ENCODE data around the gene TMX4. TPM values are rescaled to one million over a fixed set of nuclear protein-coding genes. Genes with fewer than 3 reads are reported as not detected.

Gene TMX4
- total RNA-seq, 1 experiment from 2014 or later = 11.7 TPM

DNA sequence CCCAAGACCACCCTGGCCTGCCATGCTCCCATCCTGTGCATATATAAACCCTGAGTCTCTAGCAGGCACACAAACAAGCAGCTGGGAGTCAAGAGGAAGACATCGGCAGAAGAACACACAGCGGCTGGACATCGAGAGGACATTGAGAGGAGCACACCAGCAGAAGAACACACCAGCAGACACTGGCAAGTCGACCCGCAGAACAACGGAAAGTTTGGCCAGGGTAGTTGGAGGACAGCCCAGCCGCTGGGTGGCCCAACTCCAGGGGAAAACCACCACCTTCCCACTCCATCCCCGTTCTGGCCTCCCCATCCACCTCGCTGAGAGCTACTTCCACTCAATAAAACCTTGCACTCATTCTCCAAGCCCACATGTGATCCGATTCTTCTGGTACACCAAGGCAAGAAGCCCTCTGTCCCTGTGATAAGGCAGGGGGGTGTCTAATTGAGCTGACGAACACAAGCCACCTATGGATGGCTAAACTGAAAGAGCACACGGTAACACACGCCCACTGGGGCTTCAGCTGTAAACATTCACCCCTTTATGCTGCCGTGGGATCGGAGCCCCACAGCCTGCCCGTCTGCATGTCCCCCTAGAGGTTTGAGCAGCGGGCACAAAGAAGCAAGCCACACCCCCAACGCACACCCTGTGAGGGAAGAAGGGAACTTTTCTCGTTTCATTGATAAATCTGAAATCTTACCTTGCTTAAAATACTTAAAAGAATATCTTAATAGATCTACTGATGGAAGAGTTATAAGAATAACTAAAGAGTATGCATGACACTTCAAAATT lies 13.8 kb downstream of the TMX4 start:
- no peak overlapping the region for H2BK5ac ChIP-seq (ENCODE audit: insufficient read length, low read length)
- no peak overlapping the region for H4K91ac ChIP-seq (ENCODE audit: insufficient read length, low read depth, low read length)
- no peak overlapping the region for H2AFZ ChIP-seq (ENCODE audit: low read length)
- H2BK20ac ChIP-seq (ENCODE audit: low read depth, low read length, poor library complexity, severe bottlenecking) = no peak overlapping the region
- H3K23me2 ChIP-seq (ENCODE audit: insufficient read length, low read depth, low read length, poor library complexity, severe bottlenecking) = no peaks in the 10 kb centered on the region
- Mint-ChIP-seq H3K27me3 (ENCODE audit: low read depth) (no peaks in the 10 kb centered on the region), H3K4me3 (no peak overlapping the region), H3K4me1 (peaks cover 12 to 18% of the 10 kb centered on the region in 2 experiments), H3K27ac (peak overlapping the region in 1 of 3 experiments; percentile 91; a peak in 1 of 7 replicates), H3K36me3 (ENCODE audit: insufficient read depth in 1 of 3, low read depth in 3 of 3) (no peaks in the 10 kb centered on the region; a peak in 1 of 7 replicates), H3K9me3 (no peaks in the 10 kb centered on the region)
- DNase-seq = no peak
- H3K18ac ChIP-seq (ENCODE audit: insufficient read length, low read depth, low read length) = no peak overlapping the region
- no peak overlapping the region for H2AK5ac ChIP-seq (ENCODE audit: insufficient read length, low read length)
- WGBS (ENCODE audit: extremely low coverage, insufficient read length, low lambda C conversion rate) = no CpG with 5 or more reads among the region's 19 CpGs
- no peak overlapping the region for H2BK12ac ChIP-seq (ENCODE audit: insufficient read length, low read depth, low read length)
- H3K4me1 ChIP-seq (ENCODE audit: insufficient read depth, low read length) = no peaks in the 10 kb centered on the region
- no peak overlapping the region for H2BK15ac ChIP-seq (ENCODE audit: low read depth, low read length)
- H3T11ph ChIP-seq (ENCODE audit: low read length) = no peak overlapping the region
- no peak overlapping the region for H3K27ac ChIP-seq (ENCODE audit: insufficient read length, low read depth, low read length)
- H2BK120ac ChIP-seq (ENCODE audit: low read depth, low read length, poor library complexity, severe bottlenecking) = no peak overlapping the region
- H3K56ac ChIP-seq (ENCODE audit: insufficient read length, low read depth, low read length) = no peak overlapping the region
- no peaks in the 10 kb centered on the region for H3K27me3 ChIP-seq (ENCODE audit: insufficient read depth, low read length)
- H4K8ac ChIP-seq (replicated peaks; ENCODE audit: insufficient read length, low read depth, low read length) = no peak overlapping the region
- H3K79me2 ChIP-seq (ENCODE audit: insufficient read depth, low read length) = no peaks in the 10 kb centered on the region
- H4K20me1 ChIP-seq (ENCODE audit: control insufficient read depth, insufficient read depth, insufficient read length) = no peaks in the 10 kb centered on the region
- TF ChIP-seq, protein P1, sequence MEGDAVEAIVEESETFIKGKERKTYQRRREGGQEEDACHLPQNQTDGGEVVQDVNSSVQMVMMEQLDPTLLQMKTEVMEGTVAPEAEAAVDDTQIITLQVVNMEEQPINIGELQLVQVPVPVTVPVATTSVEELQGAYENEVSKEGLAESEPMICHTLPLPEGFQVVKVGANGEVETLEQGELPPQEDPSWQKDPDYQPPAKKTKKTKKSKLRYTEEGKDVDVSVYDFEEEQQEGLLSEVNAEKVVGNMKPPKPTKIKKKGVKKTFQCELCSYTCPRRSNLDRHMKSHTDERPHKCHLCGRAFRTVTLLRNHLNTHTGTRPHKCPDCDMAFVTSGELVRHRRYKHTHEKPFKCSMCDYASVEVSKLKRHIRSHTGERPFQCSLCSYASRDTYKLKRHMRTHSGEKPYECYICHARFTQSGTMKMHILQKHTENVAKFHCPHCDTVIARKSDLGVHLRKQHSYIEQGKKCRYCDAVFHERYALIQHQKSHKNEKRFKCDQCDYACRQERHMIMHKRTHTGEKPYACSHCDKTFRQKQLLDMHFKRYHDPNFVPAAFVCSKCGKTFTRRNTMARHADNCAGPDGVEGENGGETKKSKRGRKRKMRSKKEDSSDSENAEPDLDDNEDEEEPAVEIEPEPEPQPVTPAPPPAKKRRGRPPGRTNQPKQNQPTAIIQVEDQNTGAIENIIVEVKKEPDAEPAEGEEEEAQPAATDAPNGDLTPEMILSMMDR (conservative IDR thresholded peaks at IDR 0.05) = no peak
- H3K4me2 ChIP-seq (ENCODE audit: insufficient read depth, insufficient read length, low read length) = no peak overlapping the region
- H3K23ac ChIP-seq (ENCODE audit: insufficient read length, low read depth, low read length) = no peak overlapping the region
- no peaks in the 10 kb centered on the region for H3K9me3 ChIP-seq (ENCODE audit: control insufficient read depth, low read depth, low read length)
- no peak overlapping the region for H3K9ac ChIP-seq (ENCODE audit: extremely low read depth, insufficient read length, low read length)
- no peaks in the 10 kb centered on the region for H3K79me1 ChIP-seq (ENCODE audit: insufficient read depth, low read depth, low read length, poor library complexity, severe bottlenecking)
- H3K4ac ChIP-seq (ENCODE audit: low read depth, low read length) = no peak overlapping the region
- 0 out of 2 replicates have a peak overlapping the region, but pooled peaks have one; percentile 46 for H3K14ac ChIP-seq (ENCODE audit: insufficient read depth, low read length)
- no peak overlapping the region for H4K5ac ChIP-seq (ENCODE audit: insufficient read length, low read depth, low read length)
